GM18519 (cell line): Measurements from ENCODE around the gene SUN2.

ENCODE experiments used
- ATAC-seq: cut with Tn5 transposase; IDR thresholded peaks from one replicate; pipeline ENCODE4 v1.9.1; 2021; ENCODE audit warnings: mild to moderate bottlenecking, moderate library complexity; ENCODE audit not compliant: unreplicated experiment, low FRiP score

The SUN2 gene

GRCh38 chr22:38699784-38700183 lies 56.0 kb downstream of the SUN2 start:
- ATAC-seq, result no peak

- no peak for ATAC-seq
These were observed 56.7 kb downstream of the SUN2 start for GRCh38 chr22:38699143-38699542.

DNA sequence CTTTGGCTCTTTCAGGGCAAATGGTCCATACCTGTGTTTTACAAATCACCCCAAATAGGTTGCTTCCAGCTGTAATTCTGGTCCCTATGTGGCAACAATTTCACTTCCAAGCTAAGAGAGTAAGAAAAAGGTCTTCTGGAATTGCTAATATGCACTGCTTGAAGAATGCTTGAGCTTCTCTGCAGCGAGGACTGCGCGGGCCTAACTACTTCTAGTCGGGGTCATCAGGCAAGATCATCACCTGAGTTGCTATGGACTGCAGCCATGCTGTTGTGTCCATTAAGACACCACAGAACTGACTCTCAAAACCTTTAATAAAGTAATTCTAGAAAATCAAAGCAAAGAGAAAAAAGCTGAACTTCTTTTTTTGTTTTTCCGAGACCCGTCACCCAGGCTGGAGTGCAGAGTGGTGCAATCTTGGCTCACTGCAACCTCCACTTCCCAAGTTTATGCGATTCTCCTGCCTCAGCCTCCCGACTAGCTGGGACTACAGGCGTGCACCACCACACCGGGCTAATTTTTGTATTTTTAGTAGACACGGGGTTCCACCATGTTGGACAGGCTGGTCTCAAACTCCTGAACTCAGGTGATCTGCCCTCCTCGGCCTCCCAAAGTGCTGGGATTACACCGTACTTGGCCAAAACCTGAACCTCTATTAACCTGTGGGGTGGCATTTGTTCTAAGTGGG lies 57.2 kb downstream of the SUN2 start:
- no peak for ATAC-seq

- no peak for ATAC-seq
These were observed 58.2 kb downstream of the SUN2 start for GRCh38 chr22:38697425-38698089.

DNA sequence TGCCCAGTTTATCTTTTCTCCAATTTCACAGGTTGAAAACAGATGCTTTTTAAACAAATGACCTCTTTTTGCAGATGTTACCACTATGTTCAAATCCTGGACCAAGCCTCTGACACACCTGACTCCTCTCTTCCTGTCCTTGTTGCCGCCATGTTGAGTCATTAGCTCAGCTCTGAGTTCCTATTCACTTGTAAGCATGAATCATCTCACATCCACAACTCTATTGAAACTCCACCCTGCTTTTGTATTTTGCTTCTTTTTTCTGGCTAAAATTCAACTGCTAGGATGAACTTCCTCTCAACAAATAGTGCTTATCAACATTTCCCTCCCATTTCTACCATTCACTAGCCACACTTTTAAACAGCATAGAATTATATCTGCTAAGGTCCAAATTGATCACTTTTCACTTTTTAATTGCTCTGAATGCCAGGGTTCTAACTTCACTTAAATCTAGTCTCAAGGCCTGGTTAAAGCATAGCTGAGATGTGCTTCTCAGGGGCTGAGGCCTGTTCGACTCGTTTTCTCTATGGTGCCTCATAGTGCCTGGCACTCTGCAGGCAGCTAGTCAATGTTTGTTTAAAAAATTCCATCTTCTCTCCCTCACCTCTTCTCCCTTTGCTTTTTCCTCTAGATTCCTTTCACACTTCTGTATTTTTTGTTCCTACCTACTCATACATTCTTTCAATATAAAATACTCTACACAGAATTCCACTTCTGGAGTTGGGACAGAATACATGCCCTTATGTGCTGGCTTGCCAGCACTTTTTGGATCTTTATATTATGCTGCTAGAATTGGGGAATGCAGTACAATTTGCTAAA lies 59.0 kb downstream of the SUN2 start:
- no peak for ATAC-seq

DNA sequence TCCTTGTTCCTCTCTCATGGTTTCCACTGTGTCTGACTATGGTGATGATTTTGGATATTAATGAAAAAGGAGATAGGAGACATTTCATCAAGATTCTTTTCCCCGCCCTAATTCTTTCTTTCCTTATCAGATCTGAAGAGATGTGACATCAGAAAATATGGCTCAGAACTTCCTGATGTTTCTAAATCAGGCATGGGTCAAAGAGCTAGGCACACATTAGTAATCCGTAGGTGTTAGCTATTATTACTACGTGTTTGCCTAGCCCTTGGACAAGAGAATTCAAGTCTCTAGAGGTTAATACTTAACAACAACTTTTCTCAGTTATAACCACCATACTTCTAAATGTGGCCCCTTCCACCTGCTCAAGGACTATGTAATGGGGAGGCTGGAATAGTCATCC lies 60.9 kb downstream of the SUN2 start:
- no peak for ATAC-seq

DNA sequence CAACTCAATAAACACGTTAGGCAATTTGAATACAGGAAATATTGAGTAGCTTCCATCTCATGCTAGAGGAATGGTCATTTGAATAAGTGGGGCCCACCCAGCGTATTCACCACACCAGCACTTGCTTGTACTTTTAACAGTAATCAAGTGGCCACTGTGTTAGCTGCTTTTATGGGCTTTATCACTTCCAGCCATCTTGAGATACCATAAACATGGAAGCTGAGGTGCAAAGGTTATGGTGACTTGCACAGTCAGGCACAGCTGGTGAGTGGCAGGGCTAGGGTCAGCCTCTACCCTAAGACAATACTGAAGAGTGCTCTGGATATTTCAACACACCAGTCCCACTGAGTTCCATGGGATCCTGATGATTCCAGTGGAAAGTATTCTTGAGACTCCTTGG lies 61.7 kb downstream of the SUN2 start:
- no peak for ATAC-seq

GRCh38 chr22:38689651-38690050 lies 66.1 kb downstream of the SUN2 start:
- ATAC-seq, result no peak

DNA sequence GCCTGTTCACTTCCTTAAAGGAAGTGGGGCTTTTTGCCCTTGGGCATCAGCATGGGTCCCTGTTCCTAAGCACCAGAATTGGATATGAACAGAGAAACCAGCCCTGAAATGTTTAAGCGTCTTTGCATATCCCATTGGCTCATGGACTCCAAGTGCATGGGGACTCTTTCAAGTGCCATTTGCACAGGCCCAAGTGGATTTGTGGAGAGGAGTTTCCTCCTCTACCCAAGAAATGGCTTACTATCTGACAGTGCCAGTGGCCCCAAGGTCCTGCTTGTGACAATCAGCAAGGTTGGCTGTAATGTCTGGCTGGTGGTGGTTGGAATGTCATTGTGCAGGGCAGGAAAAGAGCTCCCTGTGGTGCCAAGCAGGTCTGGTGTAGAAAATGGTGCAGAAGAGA lies 70.0 kb downstream of the SUN2 start:
- ATAC-seq, result no peak

GRCh38 chr22:38684895-38685294 lies 70.9 kb downstream of the SUN2 start:
- no peak for ATAC-seq
